HEK293 (cell line): ENCODE measurements around the gene DIS3L2.

ENCODE experiments used
- CTCF ChIA-PET: fragments of 350-600 bp; formaldehyde crosslinking; extraction: SDS; loops from one replicate; lab custom pipeline; 2021; ENCODE audit warnings: antibody characterized with exemption; lab: Yijun Ruan, JAX
- POLR2A ChIA-PET: fragments of 300-600 bp; formaldehyde crosslinking; extraction: SDS; loops from one replicate; lab custom pipeline; 2020; ENCODE audit warnings: antibody characterized with exemption, inconsistent platforms; lab: Yijun Ruan, JAX
- H3K27ac ChIP-seq: fragments of 200-500 bp; sonication (Bioruptor generic); 2 replicates; pipeline ENCODE4 v1.5.1; 2014; ENCODE audit warnings: low read depth, low read length, control low read depth, inconsistent platforms; ENCODE audit errors: extremely low read depth
- H3K36me3 ChIP-seq, 2 experiments: fragments of 200-500 bp in 1 of 2; sonication (Bioruptor generic) in 1 of 2; 1 replicate in 1 of 2; 2 replicates in 1 of 2; pipeline ENCODE4 v1.5.1; 2014 to 2017; ENCODE audit warnings: inconsistent platforms in 2 of 2, low read length in 2 of 2; ENCODE audit not compliant: control insufficient read depth in 2 of 2, insufficient read depth in 1 of 2
- H3K4me1 ChIP-seq: fragments of 200-500 bp; sonication (Bioruptor generic); 2 replicates; pipeline ENCODE4 v1.5.1; 2014; ENCODE audit warnings: mild to moderate bottlenecking, low read length, inconsistent platforms; ENCODE audit not compliant: control insufficient read depth, insufficient read depth
- H3K4me3 ChIP-seq: 2 replicates; pipeline ENCODE4 v1.5.1; 2011; ENCODE audit warnings: low read depth, mild to moderate bottlenecking, control low read depth, low read length, moderate library complexity
- H3K9me3 ChIP-seq: fragments of 200-500 bp; sonication (Bioruptor generic); 2 replicates; pipeline ENCODE4 v1.5.1; 2014; ENCODE audit warnings: low read depth, low read length, inconsistent platforms; ENCODE audit not compliant: control insufficient read depth, insufficient read depth
- EGR2 ChIP-seq: fragments of 450-650 bp; formaldehyde crosslinking; IDR thresholded peaks from 2 replicates; pipeline ENCODE4 v1.5.1; 2016; ENCODE audit warnings: low read depth, missing biosample characterization, missing genetic modification characterization
- FEZF1 ChIP-seq: fragments of 450-650 bp; formaldehyde crosslinking; IDR thresholded peaks from 2 replicates; pipeline ENCODE4 v1.5.1; 2016; ENCODE audit warnings: missing biosample characterization, missing genetic modification characterization
- KLF1 ChIP-seq: fragments of 450-650 bp; formaldehyde crosslinking; IDR thresholded peaks from 2 replicates; pipeline ENCODE4 v1.5.1; 2016; ENCODE audit warnings: missing biosample characterization, missing genetic modification characterization
- KLF9 ChIP-seq: fragments of 450-650 bp; formaldehyde crosslinking; IDR thresholded peaks from 2 replicates; pipeline ENCODE4 v1.5.1; 2016; ENCODE audit warnings: missing biosample characterization, missing genetic modification characterization, low read depth
- PATZ1 ChIP-seq: fragments of 450-650 bp; formaldehyde crosslinking; IDR thresholded peaks from 2 replicates; pipeline ENCODE4 v1.5.1; 2016; ENCODE audit warnings: missing biosample characterization, missing genetic modification characterization
- REPIN1 ChIP-seq: fragments of 450-650 bp; formaldehyde crosslinking; IDR thresholded peaks from 2 replicates; pipeline ENCODE4 v1.5.1; 2017; ENCODE audit warnings: missing biosample characterization, missing genetic modification characterization, low read depth
- WT1 ChIP-seq: fragments of 450-650 bp; formaldehyde crosslinking; IDR thresholded peaks from 2 replicates; pipeline ENCODE4 v1.5.1; 2016; ENCODE audit warnings: missing biosample characterization, missing genetic modification characterization
- ZBTB1 ChIP-seq: fragments of 450-650 bp; formaldehyde crosslinking; IDR thresholded peaks from 2 replicates; pipeline ENCODE4 v1.5.1; 2016; ENCODE audit warnings: missing biosample characterization, missing genetic modification characterization
- ZBTB11 ChIP-seq: fragments of 450-650 bp; formaldehyde crosslinking; conservative IDR thresholded peaks from 2 replicates; pipeline ENCODE4 v1.5.1; 2016; ENCODE audit warnings: low read depth, missing biosample characterization, missing genetic modification characterization
- ZBTB6 ChIP-seq: fragments of 450-650 bp; formaldehyde crosslinking; IDR thresholded peaks from 2 replicates; pipeline ENCODE4 v1.5.1; 2017; ENCODE audit warnings: missing biosample characterization, missing genetic modification characterization
- ZEB2 ChIP-seq: fragments of 450-650 bp; formaldehyde crosslinking; IDR thresholded peaks from 2 replicates; pipeline ENCODE4 v1.5.1; 2016; ENCODE audit warnings: missing biosample characterization, missing genetic modification characterization
- ZNF157 ChIP-seq: fragments of 450-650 bp; formaldehyde crosslinking; IDR thresholded peaks from 2 replicates; pipeline ENCODE4 v1.5.1; 2016; ENCODE audit warnings: missing biosample characterization, missing genetic modification characterization
- ZNF174 ChIP-seq: fragments of 450-650 bp; formaldehyde crosslinking; IDR thresholded peaks from 2 replicates; pipeline ENCODE4 v1.5.0; 2017; ENCODE audit warnings: missing biosample characterization, mild to moderate bottlenecking, missing genetic modification characterization
- ZNF175 ChIP-seq: fragments of 450-650 bp; formaldehyde crosslinking; IDR thresholded peaks from 2 replicates; pipeline ENCODE4 v1.5.1; 2016; ENCODE audit warnings: missing biosample characterization, missing genetic modification characterization
- ZNF248 ChIP-seq: fragments of 450-650 bp; formaldehyde crosslinking; IDR thresholded peaks from 2 replicates; pipeline ENCODE4 v1.5.1; 2017; ENCODE audit warnings: missing biosample characterization, missing genetic modification characterization
- ZNF274 ChIP-seq, 2 experiments: fragments of 200-500 bp in 1 of 2; fragments of 450-650 bp in 1 of 2; sonication (Bioruptor generic) in 1 of 2; formaldehyde crosslinking in 1 of 2; IDR thresholded peaks; 2 replicates each; pipeline versions ENCODE4 v1.5.1 to v1.6.1; 2014 to 2016; ENCODE audit warnings: borderline replicate concordance in 1 of 2, inconsistent platforms in 1 of 2, low read length in 1 of 2, missing biosample characterization in 1 of 2, missing genetic modification characterization in 1 of 2
- ZNF530 ChIP-seq: fragments of 450-650 bp; formaldehyde crosslinking; IDR thresholded peaks from 2 replicates; pipeline ENCODE4 v1.5.1; 2016; ENCODE audit warnings: low read depth, missing biosample characterization, missing genetic modification characterization
- ZNF580 ChIP-seq: fragments of 450-650 bp; formaldehyde crosslinking; IDR thresholded peaks from 2 replicates; pipeline ENCODE4 v1.5.1; 2016; ENCODE audit warnings: missing biosample characterization, missing genetic modification characterization
- ZNF624 ChIP-seq: fragments of 450-650 bp; formaldehyde crosslinking; IDR thresholded peaks from 2 replicates; pipeline ENCODE4 v1.5.1; 2017; ENCODE audit warnings: missing biosample characterization, missing genetic modification characterization
- ZNF768 ChIP-seq: fragments of 450-650 bp; formaldehyde crosslinking; IDR thresholded peaks from 2 replicates; pipeline ENCODE4 v1.5.1; 2018; ENCODE audit warnings: missing biosample characterization, mild to moderate bottlenecking, missing genetic modification characterization
- ZNF792 ChIP-seq: fragments of 450-650 bp; formaldehyde crosslinking; IDR thresholded peaks from 2 replicates; pipeline ENCODE4 v1.5.1; 2016; ENCODE audit warnings: missing biosample characterization, missing genetic modification characterization
- ZNF830 ChIP-seq: fragments of 450-650 bp; IDR thresholded peaks from 2 replicates; pipeline ENCODE4 v1.5.0; 2018; ENCODE audit warnings: missing biosample characterization, missing genetic modification characterization, low read depth, mild to moderate bottlenecking, moderate library complexity
- ZSCAN16 ChIP-seq: fragments of 450-650 bp; formaldehyde crosslinking; IDR thresholded peaks from 2 replicates; pipeline ENCODE4 v1.5.1; 2016; ENCODE audit warnings: missing biosample characterization, missing genetic modification characterization
- ZSCAN23 ChIP-seq: fragments of 450-650 bp; formaldehyde crosslinking; IDR thresholded peaks from 2 replicates; pipeline ENCODE4 v1.5.1; 2016; ENCODE audit warnings: missing biosample characterization, missing genetic modification characterization

Gene DIS3L2

GRCh38 chr2:232225895-232226294 is 264.4 kb downstream of the DIS3L2 start:
- ChIA-PET POLR2A (no interaction called here), CTCF (no interaction called here)
- Histone ChIP-seq H3K4me3 (no peak overlapping the region), H3K27ac (no peak overlapping the region), H3K4me1 (no peaks in the 10 kb centered on the region), H3K36me3 (no peaks in the 10 kb centered on the region), H3K9me3 (no peaks in the 10 kb centered on the region)
- TF ChIP-seq ZBTB6 (tag by site-specific recombination): no peak
- no peak for TF ChIP-seq ZEB2 (tag by site-specific recombination)
- no peak for TF ChIP-seq ZNF768
- no peak for TF ChIP-seq ZNF248 (tag by site-specific recombination)
- TF ChIP-seq ZSCAN16 (tag by site-specific recombination): no peak
- TF ChIP-seq KLF9 (tag by site-specific recombination): no peak
- TF ChIP-seq ZNF830 (tag by site-specific recombination): no peak
- TF ChIP-seq ZNF274 (IDR thresholded peaks at IDR 0.05; ENCODE audit: low read length): no peak
- TF ChIP-seq ZNF274 (tag by site-specific recombination; IDR thresholded peaks at IDR 0.05; ENCODE audit: borderline replicate concordance): no peak
- TF ChIP-seq EGR2 (tag by site-specific recombination): no peak
- no peak for TF ChIP-seq ZNF157 (tag by site-specific recombination)
- TF ChIP-seq WT1: no peak
- TF ChIP-seq ZBTB1 (tag by site-specific recombination): no peak

GRCh38 chr2:232228332-232228731 is 266.8 kb downstream of the DIS3L2 start:
- ChIA-PET CTCF (interaction anchor here (0.7 to 1.2 kb wide), 3 partner anchors 10 to 375 kb away, joined by 3 to 5 read pairs (median 4); no protein-coding TSS in a partner anchor), POLR2A (no interaction called here)
- no peaks in the 10 kb centered on the region for H3K9me3 ChIP-seq
- H3K4me3 ChIP-seq: no peak overlapping the region
- H3K4me1 ChIP-seq: no peaks in the 10 kb centered on the region
- no peaks in the 10 kb centered on the region for H3K36me3 ChIP-seq
- H3K27ac ChIP-seq: no peak overlapping the region
- TF ChIP-seq KLF1 (tag by site-specific recombination): no peak
- TF ChIP-seq FEZF1 (tag by site-specific recombination): no peak
- no peak for TF ChIP-seq ZNF175 (tag by site-specific recombination)
- no peak for TF ChIP-seq ZNF830 (tag by site-specific recombination)
- TF ChIP-seq ZNF580 (tag by site-specific recombination): no peak
- no peak for TF ChIP-seq REPIN1 (tag by site-specific recombination)
- TF ChIP-seq PATZ1: no peak
- no peak for TF ChIP-seq ZNF792 (tag by site-specific recombination)
- TF ChIP-seq ZNF174: no peak
- TF ChIP-seq ZNF768: no peak
- no peak for TF ChIP-seq ZBTB11 (tag by site-specific recombination)
- no peak for TF ChIP-seq ZSCAN23 (tag by site-specific recombination)
- TF ChIP-seq ZNF530: no peak
- TF ChIP-seq ZNF624: no peak
